NOMO-1 treated with DMSO at 0.1 percent for 48 hours (cell line): ENCODE measurements around the gene MRPL44.
A peak's percentile ranks its signal among the peaks of the same experiment; 100 is the strongest.

ENCODE experiments used
- DNase-seq: peaks from one replicate; lab custom pipeline; 2025; ENCODE audit not compliant: unreplicated experiment; lab: John Stamatoyannopoulos, UW

MRPL44 gene

DNA sequence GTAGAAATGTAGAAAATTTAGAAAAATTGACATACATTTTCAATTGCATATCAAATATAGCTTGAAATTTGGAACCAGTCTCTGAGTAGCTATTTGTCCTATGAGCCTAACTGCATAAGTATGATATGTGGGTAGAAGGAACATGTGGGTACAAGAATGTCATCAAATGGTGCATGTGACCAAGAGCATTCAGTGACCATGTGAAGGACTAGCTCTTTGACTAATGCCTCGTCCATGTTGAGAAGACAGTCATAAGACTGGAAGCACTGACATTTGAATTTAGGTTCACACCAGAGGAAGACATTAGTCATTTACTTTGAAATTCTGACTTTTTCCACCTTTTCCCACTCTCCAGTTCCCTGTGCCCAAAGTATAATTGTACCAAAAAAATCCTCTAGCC, 12.6 kb downstream of the MRPL44 start:
- peak; percentile 12 for DNase-seq

DNA sequence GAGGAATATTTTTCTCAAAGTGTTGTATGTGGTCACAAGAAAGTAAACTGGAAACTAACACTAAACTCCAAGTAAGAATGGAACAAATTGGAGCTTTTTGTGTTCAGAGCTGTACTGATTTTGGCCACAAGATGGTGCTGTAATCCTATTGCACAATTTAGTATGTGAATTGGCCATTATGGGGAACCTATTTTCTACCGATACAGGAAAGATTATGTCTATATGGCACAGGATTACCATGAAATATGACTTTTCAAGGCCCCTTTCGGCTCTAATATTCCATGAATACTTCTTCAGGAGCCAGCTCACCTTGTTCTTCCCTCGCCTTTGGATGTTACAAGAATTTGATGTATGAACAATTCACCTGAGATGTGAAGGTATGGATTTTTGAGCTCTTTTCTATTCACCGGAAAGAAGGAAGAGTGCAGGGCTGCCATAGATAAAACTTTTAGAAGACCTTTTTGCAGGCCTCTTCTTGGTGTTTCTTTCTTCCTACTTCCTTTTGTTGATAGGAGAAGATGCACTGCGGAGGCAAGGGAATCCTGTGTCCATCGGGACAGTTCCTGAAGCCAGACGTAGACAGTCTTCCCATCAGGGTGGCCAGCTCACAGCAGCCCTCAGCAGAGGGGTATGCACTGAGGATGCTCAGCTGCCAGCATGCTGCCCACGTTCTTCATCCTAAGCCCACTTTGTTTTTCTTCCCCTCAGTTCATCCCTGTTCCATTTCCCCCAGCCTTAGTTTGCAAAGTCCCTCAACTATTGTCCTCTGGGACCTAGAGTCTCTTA, 13.3 kb downstream of the MRPL44 start:
- DNase-seq = peak; percentile 65

DNA sequence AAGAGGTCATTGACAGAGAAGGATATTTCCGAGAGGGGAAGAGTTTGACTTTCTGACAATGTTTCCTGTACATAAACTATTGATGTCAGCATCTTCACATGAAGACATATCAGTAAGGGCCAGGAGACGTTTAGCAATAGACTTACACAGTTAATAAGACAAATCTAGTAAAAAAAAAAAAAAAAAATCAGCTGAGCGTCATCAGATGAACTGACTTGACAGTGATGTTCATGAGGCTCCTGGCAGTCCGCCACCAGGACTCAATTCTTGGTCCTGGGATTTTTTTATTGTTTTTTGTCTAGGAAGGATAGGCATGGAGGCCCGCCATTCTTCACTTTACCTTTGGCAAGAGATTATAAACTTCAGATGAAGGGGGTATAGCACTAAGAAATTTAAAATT, 14.5 kb downstream of the MRPL44 start:
- DNase-seq = no peak

DNA sequence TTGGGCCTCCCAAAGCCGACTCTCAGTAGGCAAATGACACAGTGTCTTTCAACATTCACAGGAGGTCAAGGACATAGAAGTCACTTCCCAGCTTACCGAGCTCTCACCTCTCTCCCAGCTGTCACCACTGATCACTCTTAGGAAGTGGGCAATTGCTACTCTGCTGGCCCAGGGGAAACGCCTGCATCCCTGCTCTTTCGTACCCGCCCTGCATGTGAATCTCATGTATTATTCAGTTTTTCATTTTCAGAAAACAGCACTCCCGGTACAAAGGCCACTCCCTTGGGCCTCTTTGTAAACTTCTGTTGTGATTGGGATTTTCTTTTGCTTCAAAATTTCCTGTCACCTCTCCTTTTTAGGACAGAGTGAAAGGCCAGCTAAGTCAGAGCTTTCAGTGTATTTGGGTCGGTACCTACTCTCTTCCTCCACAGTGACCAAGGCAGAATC, 15.4 kb downstream of the MRPL44 start:
- no peak for DNase-seq

DNA sequence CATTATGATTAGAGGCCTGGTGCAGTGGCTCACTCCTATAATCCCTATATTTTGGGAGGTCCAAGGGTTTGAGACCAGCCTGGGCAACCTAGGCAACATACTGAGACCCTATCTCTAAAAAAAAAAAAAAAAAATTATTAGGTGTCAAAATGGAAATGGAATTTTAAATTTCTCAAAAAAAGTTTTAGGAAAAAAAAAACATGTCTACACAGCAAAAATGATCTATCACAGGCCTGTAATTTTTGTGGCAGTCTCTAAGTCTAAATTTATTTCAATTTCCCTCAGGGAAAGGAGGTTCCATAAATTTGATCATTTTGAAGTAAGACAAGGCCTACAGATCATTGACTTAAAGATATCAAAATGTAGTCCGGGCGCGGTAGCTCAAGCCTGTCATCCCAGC, 16.3 kb downstream of the MRPL44 start:
- no peak for DNase-seq

DNA sequence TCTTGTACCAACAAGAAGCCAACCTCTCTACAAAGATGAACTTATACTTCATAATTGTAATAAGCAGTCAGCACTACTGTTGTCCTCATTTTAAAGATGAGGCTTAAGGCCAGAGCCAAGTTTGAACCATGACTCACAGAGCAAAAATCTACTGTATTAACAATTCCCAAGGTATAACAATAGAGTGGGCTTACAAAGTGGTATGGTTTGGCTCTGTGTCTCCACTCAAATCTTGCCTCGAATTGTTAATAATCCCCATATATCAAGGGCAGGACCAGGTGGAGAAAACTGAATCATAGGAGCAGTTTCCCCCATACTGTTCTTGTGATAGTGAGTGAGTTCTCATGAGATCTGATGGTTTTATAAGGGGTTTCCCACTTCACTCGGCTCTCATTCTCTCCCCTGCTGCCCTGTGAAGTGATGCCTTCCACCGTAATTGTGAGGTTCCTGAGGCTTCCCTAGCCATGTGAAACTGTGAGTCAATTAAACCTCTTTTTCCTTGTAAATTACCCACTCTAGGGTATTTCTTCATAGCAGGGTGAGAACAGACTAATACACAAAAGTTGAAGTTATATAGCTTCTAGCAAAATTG, 19.5 kb downstream of the MRPL44 start:
- no peak for DNase-seq

DNA sequence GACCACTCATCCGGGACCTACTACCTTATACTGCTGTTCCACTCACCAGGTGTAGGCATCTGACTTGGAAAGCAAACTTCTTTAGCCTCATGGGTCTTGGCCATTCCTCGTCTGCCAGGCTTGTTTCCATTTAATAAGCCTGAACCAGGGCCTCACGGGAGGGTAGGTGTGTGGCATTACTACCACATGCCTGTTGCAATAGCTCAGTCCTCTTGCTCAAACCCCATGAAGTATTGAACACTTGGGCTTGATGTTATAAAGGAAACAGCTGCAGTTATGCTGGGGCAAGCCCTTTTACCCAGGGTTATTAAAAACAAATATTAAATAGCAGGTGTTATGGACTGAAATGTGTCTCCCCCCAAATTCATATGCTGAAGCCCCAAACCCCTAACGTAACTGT, 21.2 kb downstream of the MRPL44 start:
- no peak for DNase-seq

DNA sequence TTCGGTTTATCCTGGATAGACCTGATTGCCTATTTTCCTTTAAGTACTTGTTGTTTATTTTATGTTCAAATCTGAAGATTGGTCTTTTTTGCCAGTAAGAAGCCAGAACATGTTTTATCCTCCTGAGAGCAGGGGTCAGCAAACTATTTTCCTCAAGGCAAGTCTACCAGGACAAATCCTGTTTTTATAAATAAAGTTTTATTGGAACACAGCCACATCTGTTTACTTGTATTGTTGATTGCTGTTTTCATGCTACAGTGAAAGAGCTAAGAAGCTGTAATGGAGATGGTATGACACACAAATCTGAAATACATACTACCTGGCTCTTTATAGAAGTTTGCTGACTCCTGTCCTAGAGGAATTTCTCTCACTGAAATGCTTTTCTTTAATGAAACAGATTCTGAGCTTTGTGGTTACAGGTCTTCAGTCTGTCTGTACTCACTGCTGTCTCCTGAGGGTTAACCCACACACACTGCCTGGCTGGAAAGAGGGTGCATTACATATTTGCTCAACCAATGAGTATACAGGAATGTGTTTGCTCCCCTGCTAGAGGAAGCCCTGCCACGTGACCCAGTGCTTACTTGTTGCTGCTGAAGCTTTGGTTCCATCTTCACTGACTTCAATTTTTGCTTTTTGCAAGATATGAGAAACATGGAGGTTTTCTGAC, 22.6 kb downstream of the MRPL44 start:
- no peak for DNase-seq

DNA sequence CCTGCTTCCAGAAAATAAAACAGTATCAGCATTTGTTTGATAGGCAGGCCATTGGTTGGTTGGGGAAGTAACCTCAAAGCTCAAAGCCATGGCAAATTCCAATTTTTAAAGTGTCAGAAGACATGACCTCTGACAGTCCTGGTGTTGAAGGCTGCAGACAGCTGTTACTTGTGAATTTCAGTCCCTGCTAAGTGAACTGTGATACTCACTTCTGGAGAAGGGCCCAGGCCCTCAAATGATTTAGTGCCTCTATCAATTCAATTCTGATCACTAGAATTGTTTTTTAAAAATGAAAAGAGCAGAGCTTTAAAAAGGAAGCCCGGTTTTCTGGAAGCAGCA, 23.1 kb downstream of the MRPL44 start:
- no peak for DNase-seq

DNA sequence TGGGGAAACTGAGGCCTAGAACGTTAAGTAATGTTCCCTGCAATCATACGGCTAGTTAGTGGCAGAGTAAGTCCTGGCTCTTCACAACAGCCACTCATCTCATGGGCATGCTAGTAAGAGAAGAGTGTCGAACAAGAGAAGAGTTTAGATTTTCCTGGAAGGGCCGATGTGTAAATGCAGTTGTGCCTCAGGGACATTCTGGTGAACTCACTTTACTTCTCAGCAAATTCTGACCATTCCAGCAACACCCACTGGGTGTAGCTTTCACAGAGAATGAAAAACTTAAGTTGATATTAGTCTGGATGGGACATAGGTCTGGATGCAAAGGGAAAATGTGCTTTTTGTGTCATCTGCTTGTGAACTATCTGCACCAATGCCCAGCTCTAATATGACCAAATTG, 23.5 kb downstream of the MRPL44 start:
- no peak for DNase-seq

DNA sequence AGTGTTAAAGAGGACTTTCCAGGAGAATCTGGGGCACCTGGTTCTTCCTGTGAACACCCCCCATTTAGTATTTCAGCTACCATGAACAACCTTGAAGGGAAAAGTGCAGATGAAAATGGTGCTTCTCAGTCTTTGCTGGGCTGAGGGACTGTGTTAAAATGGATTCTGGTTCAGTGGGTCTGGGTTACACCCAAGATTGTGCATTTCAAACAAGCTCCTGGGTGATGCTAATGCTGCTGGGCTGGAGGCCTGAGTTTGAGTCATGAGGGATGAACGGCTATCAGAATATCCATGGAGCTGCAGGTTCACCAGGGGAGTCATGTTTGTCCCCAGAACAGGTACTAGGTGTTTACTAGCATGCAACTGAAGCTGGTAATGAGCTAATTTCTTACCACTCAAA, 24.0 kb downstream of the MRPL44 start:
- DNase-seq = no peak

DNA sequence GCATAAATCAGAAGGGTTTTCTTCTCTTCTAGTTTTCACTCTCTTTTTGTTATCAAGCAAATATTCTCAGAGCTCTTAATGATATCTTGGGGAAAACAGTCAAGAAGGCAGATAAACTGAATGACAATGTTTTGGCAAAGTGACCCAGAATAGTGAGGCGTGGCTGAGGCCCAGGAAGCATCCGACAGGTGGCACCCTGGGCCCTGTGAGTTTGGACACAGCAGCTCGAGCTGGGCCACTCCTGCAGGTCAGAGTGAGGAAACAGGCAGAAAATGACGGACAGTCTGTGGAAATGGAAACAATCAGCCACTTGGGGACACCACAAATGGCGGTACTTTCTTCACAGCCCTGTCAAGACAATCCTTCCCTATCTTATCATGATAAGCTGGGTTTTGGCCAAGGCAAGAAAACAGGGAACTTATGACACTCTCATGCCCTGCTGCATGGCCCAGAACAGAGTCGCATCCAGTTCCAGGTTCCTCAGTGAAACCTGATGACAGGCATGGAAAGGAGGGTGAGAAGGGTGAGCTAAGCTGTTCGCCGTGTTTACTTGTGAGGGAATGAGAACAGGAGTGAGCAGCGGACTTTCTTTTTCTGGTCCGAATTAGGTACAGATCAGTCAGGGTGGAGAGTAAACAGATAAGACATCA, 32.1 kb downstream of the MRPL44 start:
- DNase-seq = no peak

DNA sequence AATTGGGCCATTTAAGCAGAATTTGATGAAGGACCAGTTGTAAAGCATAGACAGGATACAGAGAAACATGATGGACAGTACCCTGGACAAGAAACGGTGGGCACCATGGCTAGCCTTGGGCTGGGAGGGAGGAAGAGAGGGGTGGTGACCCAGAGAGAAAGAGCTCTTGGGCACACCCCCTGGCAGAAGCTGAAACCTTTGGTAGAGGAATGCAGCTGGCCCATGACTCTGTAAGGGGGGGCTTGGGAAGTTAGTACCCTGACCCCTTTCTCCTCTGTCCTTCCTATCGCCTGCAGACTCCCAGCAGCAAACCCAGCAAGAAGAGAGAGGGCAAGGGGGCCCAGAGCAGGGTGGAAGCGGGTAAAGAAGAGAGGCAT, 32.6 kb downstream of the MRPL44 start:
- DNase-seq = no peak

DNA sequence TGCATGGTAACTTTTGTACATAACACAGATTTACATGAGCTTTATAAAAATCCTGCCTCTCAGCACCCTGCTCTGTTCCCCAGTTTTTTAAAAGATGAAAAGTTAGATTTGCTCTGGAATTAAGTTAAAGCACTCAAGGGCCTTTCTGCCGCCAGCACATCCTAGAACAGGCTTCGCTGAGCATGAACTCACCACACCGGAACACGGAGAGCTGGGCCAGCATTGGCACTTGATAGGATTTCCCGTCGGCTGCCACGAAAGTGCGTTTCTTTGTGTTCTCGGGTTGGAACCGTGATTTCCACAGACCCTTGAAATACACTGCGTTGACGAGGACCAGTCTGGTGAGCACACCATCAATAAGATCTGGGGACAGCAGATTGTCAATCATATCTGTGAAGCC, 34.3 kb downstream of the MRPL44 start:
- no peak for DNase-seq

DNA sequence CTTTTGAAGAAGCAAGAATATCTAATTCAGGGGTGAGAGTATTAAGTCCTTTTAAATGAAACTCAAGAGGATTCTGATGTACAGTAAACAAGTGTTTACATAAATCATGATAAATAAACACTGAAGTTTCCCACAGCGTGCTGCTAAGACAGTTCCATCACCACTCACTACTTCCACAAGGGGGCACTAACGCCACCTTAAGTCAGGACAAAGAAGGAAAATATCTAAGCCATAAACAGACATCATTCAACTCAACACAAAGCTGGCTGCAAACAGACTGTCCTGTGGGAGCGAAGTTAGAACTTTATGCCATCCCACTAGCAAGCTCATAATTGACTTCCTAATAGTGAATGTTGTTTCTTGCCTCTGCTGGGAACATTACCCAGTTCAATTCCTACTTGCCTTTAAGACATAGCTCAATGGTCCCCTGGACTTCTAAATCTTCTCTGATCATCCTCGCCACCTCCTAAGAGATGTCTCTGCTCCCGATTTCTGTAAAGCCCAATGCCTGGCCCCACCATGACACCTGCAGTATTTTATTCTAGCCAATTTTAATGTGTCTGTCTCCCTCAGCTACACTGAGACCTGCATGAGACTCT, 36.5 kb downstream of the MRPL44 start:
- DNase-seq = peak; percentile 63

DNA sequence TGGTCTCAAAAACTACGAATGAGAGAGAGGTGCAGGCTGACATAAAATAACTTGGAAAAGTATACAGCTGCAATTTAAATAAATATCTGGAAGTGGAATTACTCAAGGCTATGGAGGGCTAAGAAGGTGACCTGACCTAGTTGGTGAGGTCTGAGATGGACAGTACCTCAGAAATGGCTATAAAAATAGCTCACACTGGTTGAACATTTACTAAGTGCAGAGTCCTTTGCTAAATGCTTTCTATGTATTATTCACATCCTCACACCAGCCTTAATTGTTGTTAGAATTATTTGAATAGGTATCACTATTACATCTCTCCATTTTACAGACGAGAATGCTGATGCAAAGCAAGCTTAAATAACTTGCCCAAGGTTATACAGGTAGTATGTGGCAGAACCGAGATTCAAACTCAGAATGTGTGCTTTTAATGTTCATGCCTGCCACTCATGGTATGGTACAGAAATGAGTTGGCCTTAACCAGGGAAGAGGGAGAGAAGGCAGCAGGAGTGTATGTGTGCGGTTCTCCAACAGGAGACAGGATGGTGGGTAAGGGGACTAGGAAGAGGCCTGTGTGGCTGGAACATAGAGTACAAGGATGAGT, 37.4 kb downstream of the MRPL44 start:
- no peak for DNase-seq

DNA sequence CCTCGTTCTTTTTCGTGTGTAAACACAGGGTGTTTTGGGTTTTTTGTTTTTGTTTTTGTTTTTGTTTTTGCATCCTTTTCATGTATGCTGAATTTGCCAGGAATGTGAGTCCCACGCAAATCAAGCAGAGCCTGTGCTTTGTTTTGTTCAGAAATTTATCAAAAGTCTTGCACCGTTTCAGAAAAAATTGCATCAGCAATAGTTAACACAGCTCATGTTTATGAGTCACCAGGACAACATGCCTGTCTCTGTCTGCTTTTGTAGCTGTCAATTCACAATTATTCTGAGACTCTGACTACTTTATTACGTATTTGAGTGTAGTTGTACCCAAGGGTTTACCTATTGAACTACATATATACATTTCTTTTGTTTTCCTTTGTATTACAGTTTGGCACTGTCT, 38.3 kb downstream of the MRPL44 start:
- no peak for DNase-seq

DNA sequence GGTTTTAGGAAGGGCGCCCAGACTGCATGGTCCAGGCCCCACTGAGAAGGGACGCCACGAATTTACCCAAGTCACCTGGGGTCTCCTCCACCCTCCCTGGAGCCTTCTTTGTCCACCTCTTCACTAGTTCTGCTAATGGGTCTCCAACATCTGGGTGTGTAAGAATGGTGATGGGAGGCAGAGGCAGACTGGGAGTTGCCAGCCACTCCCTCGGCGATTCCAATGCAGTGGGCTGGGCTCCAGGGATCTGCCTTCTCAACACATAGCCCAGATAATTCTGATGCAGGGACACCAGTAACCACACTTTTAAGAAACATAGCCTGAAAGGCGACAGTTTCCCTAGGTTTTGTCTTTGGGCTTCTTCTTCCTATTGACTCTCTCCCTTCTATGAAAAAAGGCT, 39.1 kb downstream of the MRPL44 start:
- DNase-seq = no peak

DNA sequence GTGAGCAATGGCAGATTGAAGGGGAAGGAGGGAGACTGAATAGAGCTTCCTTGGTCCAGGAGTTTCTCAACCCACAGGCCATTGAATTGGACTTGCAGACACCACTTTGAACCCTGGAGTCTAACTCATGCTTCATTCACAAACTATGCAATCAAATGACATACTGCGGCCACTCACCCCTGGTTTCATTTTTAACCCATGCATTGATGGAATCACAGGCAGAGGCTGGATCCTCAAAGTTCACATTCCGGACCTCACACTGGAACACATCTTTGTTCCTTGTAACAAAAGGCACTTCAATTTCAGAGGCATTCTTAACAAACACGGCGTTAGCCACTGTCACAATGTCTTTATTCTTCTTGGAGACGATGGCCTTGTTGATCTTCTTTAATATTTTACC, 40.7 kb downstream of the MRPL44 start:
- no peak for DNase-seq

DNA sequence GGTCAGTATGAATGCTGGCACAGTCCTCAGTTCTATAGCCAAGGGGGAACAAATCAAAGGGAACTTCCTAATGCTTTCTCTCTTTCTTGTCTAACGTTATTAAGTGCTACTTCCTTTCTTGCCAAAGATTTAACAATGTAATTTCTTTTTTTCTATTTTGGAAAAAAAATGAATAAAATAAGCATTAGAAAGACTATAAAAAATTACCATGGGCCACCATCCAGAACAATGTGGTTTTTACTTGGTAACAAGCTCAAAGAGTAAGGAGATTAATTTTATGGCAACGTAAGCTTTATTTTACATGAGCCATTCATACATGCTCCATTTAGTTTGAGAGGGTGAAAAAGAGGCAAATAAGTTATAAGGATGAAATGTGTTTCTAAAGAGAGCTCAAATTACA, 41.7 kb downstream of the MRPL44 start:
- no peak for DNase-seq

DNA sequence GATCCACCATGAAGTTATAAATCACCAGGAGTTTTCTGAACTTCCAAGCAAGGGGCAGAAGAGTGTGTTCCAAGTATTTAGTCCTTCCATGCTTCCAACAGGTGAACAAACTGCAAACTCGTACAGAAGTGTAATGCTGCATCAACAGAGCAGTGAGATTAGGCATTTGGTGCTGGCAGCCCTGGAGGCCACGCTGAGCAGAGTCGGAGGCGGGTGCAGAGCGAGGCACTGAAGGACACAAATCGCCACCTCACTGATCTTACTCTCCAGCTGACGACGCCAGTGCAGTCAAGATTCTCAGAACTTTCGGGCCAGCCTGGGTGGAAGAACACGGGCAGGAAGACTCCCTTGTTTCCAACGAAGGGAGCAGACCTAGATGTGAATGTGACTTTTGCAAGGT, 42.6 kb downstream of the MRPL44 start:
- DNase-seq = no peak
